ENCODE measurements around the gene CLPSL1.

DNA sequence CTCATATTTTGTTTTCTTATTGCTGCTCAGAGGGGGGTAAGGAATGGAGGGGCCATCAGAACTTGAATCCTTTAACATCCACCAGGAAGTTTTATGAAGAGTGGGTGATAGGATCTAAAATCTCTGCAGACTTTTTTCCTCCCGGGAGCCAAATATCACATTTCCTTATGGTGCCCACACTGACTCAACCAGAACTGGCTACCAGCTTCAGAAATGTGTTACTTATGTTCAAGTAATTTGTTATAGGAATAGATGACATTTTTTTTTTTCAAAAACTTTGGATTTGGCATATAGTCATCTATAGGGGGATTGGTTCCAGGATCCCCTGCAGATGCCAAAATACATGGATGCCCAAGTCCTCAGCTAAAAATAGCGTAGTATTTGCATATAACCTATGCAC, 42.8 kb downstream of the CLPSL1 start:
- TF ChIP-seq, protein P1, sequence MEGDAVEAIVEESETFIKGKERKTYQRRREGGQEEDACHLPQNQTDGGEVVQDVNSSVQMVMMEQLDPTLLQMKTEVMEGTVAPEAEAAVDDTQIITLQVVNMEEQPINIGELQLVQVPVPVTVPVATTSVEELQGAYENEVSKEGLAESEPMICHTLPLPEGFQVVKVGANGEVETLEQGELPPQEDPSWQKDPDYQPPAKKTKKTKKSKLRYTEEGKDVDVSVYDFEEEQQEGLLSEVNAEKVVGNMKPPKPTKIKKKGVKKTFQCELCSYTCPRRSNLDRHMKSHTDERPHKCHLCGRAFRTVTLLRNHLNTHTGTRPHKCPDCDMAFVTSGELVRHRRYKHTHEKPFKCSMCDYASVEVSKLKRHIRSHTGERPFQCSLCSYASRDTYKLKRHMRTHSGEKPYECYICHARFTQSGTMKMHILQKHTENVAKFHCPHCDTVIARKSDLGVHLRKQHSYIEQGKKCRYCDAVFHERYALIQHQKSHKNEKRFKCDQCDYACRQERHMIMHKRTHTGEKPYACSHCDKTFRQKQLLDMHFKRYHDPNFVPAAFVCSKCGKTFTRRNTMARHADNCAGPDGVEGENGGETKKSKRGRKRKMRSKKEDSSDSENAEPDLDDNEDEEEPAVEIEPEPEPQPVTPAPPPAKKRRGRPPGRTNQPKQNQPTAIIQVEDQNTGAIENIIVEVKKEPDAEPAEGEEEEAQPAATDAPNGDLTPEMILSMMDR (IDR thresholded peaks at IDR 0.05) = no peak
- TF ChIP-seq POLR2AphosphoS5 (IDR thresholded peaks at IDR 0.05) = no peak
- TF ChIP-seq EP300 (IDR thresholded peaks at IDR 0.05) = no peak

All from stomach (tissue), 4 donors.